C4-2B (cell line): Measurements from ENCODE around the gene LPP.

Experiments
- H3K27ac ChIP-seq: fragments of 450-650 bp; 2 replicates; pipeline ENCODE4 v1.5.1; 2017
- ZFX ChIP-seq: fragments of 450-650 bp; IDR thresholded peaks from 2 replicates; pipeline ENCODE4 v1.6.1; 2017
- TF ChIP-seq, protein P1 (sequence below): fragments of 450-650 bp; conservative IDR thresholded peaks from 2 replicates; pipeline ENCODE4 v1.5.1; 2017; ENCODE audit warnings: mild to moderate bottlenecking

Gene LPP

DNA sequence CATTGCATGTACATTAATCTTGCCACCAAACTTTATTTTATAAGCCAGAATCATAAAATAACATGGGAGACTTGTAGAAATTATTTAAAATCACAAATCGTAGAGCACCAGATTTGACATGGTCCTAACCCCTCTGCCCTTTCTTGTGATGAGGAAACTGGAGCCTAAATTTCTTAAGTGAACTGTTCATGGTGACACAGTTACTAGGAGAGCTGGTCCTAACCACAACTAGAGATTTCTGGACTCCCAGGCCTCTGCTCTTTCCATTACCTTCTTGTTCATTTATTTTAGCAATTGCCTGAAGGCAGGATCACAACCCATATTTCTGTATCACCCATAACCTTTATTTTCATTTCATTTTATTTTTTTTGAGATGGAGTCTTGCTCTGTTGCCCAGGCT, 352.5 kb downstream of the LPP start:
- no peak overlapping the region for H3K27ac ChIP-seq
- TF ChIP-seq ZFX, result no peak
- TF ChIP-seq, protein P1, sequence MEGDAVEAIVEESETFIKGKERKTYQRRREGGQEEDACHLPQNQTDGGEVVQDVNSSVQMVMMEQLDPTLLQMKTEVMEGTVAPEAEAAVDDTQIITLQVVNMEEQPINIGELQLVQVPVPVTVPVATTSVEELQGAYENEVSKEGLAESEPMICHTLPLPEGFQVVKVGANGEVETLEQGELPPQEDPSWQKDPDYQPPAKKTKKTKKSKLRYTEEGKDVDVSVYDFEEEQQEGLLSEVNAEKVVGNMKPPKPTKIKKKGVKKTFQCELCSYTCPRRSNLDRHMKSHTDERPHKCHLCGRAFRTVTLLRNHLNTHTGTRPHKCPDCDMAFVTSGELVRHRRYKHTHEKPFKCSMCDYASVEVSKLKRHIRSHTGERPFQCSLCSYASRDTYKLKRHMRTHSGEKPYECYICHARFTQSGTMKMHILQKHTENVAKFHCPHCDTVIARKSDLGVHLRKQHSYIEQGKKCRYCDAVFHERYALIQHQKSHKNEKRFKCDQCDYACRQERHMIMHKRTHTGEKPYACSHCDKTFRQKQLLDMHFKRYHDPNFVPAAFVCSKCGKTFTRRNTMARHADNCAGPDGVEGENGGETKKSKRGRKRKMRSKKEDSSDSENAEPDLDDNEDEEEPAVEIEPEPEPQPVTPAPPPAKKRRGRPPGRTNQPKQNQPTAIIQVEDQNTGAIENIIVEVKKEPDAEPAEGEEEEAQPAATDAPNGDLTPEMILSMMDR, result no peak

DNA sequence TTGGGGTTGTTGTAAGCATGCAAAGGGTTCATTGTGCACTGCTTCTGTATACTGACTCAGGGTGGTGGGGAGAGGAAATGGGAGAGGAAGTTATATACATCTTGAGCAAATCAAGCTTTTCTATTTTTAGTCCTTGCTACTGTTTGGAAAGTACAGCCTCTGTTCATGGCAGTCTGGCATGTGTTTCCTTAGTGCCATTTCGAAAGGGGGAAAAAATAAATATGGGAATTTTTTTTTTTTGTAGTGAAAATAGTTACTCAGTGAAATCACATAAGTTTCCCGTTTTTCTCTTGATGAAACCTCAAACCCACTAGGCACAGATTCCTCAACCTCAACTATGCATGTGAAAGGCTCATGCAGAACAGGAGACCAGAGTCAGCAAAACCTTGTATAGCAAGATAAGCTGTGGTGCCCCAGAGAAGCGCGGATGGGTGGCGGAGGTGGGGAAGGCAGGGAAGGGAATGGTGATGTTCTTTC, 353.3 kb downstream of the LPP start:
- no peak for TF ChIP-seq ZFX
- TF ChIP-seq, protein P1, result no peak
- H3K27ac ChIP-seq, result no peak overlapping the region

DNA sequence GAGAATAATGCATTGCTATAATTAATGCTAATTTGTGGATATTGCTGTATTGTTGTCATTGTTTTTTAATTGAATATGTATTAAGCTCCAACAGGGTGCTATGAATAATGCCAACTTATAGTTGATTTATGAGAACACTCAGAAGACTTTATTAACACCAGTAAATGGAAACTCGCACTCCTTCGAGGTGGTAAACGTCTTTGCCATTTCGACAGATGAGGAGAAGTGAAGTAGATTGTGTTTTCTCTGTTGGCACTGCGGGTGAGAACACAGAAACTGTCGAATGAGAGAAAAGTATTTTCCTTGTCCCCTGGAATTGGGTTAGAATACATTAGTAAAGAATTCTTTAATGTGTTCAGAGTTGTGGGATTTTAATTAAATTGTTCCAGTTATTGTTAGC, 354.5 kb downstream of the LPP start:
- TF ChIP-seq ZFX, result no peak
- TF ChIP-seq, protein P1, result no peak
- no peak overlapping the region for H3K27ac ChIP-seq

DNA sequence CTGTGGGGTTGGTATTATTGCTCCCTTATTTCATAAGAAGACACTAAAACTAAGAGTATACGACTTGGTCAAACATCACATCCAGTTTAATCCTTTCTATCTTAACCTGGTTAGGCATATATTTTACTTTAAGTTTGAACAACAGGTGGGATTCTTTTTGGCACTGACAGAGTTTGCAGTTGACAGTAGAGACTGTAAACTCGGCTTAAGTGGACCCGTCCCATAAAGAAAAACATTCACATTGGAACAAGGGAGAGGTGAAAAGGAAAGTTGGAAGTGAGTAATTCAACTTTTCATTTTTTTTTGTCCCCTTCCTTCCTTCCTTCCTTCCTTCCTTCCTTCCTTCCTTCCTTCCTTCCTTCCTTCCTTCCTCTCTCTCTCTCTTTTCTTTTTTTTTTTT, 355.4 kb downstream of the LPP start:
- TF ChIP-seq, protein P1, result no peak
- TF ChIP-seq ZFX, result no peak
- H3K27ac ChIP-seq, result no peak overlapping the region

DNA sequence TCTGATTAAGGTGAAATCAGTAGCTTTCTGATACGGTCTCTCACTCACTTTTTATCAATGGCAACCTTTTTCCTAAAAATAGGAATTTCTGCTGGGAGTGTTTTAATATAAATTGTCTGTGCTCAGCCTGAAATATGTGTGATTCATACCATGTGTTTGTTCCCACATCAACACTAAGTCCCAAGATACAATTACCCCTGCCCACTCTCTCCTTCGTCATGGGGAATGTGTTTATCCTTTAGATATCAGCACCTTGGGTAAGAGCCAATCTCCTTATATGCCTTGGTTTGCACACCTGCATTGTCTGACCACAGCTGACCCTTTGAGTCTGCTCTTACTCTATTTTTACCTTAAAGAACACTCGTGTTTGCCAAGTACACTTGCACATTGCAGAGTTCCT, 356.4 kb downstream of the LPP start:
- no peak for TF ChIP-seq ZFX
- TF ChIP-seq, protein P1, result no peak
- H3K27ac ChIP-seq, result no peak overlapping the region

DNA sequence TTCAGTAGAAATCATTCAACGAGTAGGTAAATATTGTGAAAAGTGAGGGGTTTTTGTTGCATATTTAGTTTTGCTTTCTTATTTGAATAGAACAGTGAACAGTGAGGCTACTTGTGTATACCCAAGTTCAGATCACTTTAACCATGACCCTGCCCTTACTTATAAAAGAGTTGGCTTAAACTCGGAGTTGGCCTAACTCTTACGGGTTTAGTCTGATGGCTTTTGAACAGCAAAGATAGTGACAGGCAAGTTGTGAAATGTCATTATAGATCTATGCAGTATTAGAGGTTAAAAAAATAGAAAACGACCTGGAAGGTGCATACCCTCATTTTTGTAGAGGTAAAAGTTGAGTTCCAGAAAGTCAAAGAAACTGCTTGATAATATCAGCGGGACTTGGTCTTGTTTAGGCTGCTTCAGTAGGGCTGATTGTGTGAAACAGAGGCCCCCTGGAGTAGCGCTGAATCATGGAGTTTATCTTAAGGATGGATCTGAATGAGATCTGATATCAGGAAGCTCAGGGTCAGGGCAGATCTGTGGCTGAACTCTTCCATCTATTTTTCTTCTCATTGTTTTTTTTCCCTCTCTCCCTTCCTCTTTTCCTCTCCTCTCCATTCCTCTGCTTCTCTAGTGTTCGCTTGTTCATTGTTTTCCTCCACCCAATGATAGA, 359.8 kb downstream of the LPP start:
- no peak overlapping the region for H3K27ac ChIP-seq
- TF ChIP-seq, protein P1, result no peak
- no peak for TF ChIP-seq ZFX

DNA sequence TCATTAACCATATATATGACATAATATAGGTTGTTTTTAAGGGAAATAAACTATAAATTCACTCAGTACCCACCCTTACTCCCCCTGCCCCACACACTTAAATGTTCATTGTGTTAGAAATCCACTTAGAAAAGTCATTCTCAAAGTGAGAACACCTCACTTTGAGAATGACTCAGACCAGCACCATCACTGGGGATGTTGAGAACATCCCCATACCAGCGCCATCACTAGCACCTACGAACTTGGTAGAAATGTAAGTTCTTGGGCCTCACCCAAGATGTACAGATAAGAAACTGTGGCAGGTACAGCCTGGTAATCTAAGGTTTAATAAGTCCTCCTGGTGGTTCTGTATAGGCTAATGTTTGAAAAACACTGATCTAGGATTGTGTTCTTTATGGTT, 362.6 kb downstream of the LPP start:
- H3K27ac ChIP-seq, result no peak overlapping the region
- no peak for TF ChIP-seq ZFX
- TF ChIP-seq, protein P1, result no peak; the same call in 1 of the 2 replicates
